GM18873 (cell line): Measurements from ENCODE around the gene RLF.

Experiments
- ATAC-seq: cut with Tn5 transposase; IDR thresholded peaks from one replicate; pipeline ENCODE4 v1.9.1; 2021; ENCODE audit warnings: mild to moderate bottlenecking, moderate library complexity, moderate number of reproducible peaks; ENCODE audit not compliant: unreplicated experiment, low FRiP score

Gene RLF

GRCh38 chr1:40232444-40232843, 71.3 kb downstream of the RLF start:
- peak; percentile 94 for ATAC-seq

GRCh38 chr1:40239626-40240025, 78.4 kb downstream of the RLF start:
- ATAC-seq: no peak

- no peak for ATAC-seq
Measured at GRCh38 chr1:40240390-40240789, 79.2 kb downstream of the RLF start.

- peak; percentile 8 for ATAC-seq
Measured at GRCh38 chr1:40241362-40241761, 80.2 kb downstream of the RLF start.

GRCh38 chr1:40243351-40243750, 82.2 kb downstream of the RLF start:
- ATAC-seq: no peak

- ATAC-seq: no peak
Measured at GRCh38 chr1:40244138-40244744, 83.1 kb downstream of the RLF start.

- ATAC-seq: no peak
Measured at GRCh38 chr1:40245686-40246085, 84.5 kb downstream of the RLF start.

GRCh38 chr1:40247655-40248054, 86.5 kb downstream of the RLF start, which contains the start of gene TMCO2:
TSS of gene TMCO2 (plus strand) at chr1:40247937. CDS start at chr1:40247994, 57 bp downstream.
- no peak for ATAC-seq

GRCh38 chr1:40248412-40248811, 87.2 kb downstream of the RLF start:
- no peak for ATAC-seq

- ATAC-seq: no peak
Measured at GRCh38 chr1:40251456-40251855, 90.3 kb downstream of the RLF start.

- ATAC-seq: no peak
Measured at GRCh38 chr1:40252601-40253000, 91.4 kb downstream of the RLF start.

GRCh38 chr1:40255231-40255630, 94.0 kb downstream of the RLF start:
- ATAC-seq: no peak

GRCh38 chr1:40256401-40257084, 95.4 kb downstream of the RLF start:
- no peak for ATAC-seq

- ATAC-seq: no peak
Measured at GRCh38 chr1:40257313-40257687, 96.1 kb downstream of the RLF start.

- ATAC-seq: peak; percentile 78
Measured at GRCh38 chr1:40257688-40258444, 96.7 kb downstream of the RLF start, which contains the start of gene ZMPSTE24. TSS of gene ZMPSTE24 (plus strand) at chr1:40258236. CDS start at chr1:40258272, 36 bp downstream.

- ATAC-seq: no peak
Measured at GRCh38 chr1:40258445-40258769, 97.2 kb downstream of the RLF start.

- no peak for ATAC-seq
Measured at GRCh38 chr1:40264354-40264781, 103.2 kb downstream of the RLF start.

- no peak for ATAC-seq
Measured at GRCh38 chr1:40265298-40265697, 104.1 kb downstream of the RLF start.

- ATAC-seq: no peak
Measured at GRCh38 chr1:40265919-40266318, 104.7 kb downstream of the RLF start.

- ATAC-seq: no peak
Measured at GRCh38 chr1:40266786-40267535, 105.8 kb downstream of the RLF start.

- ATAC-seq: no peak
Measured at GRCh38 chr1:40267767-40268187, 106.6 kb downstream of the RLF start.
